ENCODE data around the gene MYO7A. TPM values are rescaled to one million over a fixed set of nuclear protein-coding genes. Genes with fewer than 3 reads are reported as not detected.

MYO7A gene
- total RNA-seq, 4 donors from 2014 or later, result 2.0 to 18.2 (median 6.6) TPM

- Histone ChIP-seq H3K27ac (no peak overlapping the region), H3K4me3 (no peak overlapping the region), H3K4me1 (no peaks in the 10 kb centered on the region), H3K36me3 (no peaks in the 10 kb centered on the region), H3K27me3 (no peaks in the 10 kb centered on the region), H3K9me3 (no peaks in the 10 kb centered on the region)
- no peak for DNase-seq
- intact Hi-C loops (cut with DNase I; ENCODE audit: low total_unique reads), result loop anchor here (10.0 kb wide), 1 partner anchor 59 kb away; the partner anchor contains the start of gene MYO7A
- TF ChIP-seq CTCF (IDR thresholded peaks at IDR 0.05), result no peak
- TF ChIP-seq POLR2A (IDR thresholded peaks at IDR 0.05), result no peak
Measured at GRCh38 chr11:77184136-77184860, 56.3 kb downstream of the MYO7A start.

- no peak for TF ChIP-seq POLR2A (IDR thresholded peaks at IDR 0.05)
- TF ChIP-seq CTCF (IDR thresholded peaks at IDR 0.05), result no peak
- H3K4me3 ChIP-seq, result no peak overlapping the region
- H3K9me3 ChIP-seq, result no peaks in the 10 kb centered on the region
- intact Hi-C loops (cut with DNase I; ENCODE audit: low total_unique reads), result loop anchor here (10.0 kb wide), 1 partner anchor 62 kb away; the partner anchor contains the start of gene MYO7A
- no peaks in the 10 kb centered on the region for H3K27me3 ChIP-seq
- no peaks in the 10 kb centered on the region for H3K36me3 ChIP-seq
- H3K4me1 ChIP-seq, result no peaks in the 10 kb centered on the region
- no peak overlapping the region for H3K27ac ChIP-seq
- DNase-seq, result no peak
Measured at GRCh38 chr11:77186302-77186701, 58.3 kb downstream of the MYO7A start.

GRCh38 chr11:77187111-77187750 lies 59.2 kb downstream of the MYO7A start:
- Histone ChIP-seq H3K36me3 (no peaks in the 10 kb centered on the region), H3K27ac (no peak overlapping the region), H3K27me3 (no peaks in the 10 kb centered on the region), H3K4me1 (no peaks in the 10 kb centered on the region), H3K4me3 (no peak overlapping the region), H3K9me3 (no peaks in the 10 kb centered on the region)
- DNase-seq, result no peak
- intact Hi-C loops (cut with DNase I; ENCODE audit: low total_unique reads), result loop anchor here (10.0 kb wide), 1 partner anchor 62 kb away; the partner anchor contains the start of gene MYO7A
- TF ChIP-seq CTCF (IDR thresholded peaks at IDR 0.05) (no peak), POLR2A (IDR thresholded peaks at IDR 0.05) (no peak)

GRCh38 chr11:77187776-77188632 lies 60.0 kb downstream of the MYO7A start:
- Histone ChIP-seq H3K4me1 (no peaks in the 10 kb centered on the region), H3K27me3 (no peaks in the 10 kb centered on the region), H3K36me3 (no peaks in the 10 kb centered on the region), H3K9me3 (no peaks in the 10 kb centered on the region), H3K27ac (no peak overlapping the region), H3K4me3 (no peak overlapping the region)
- peak; percentile 68 to 77 for DNase-seq
- TF ChIP-seq CTCF (IDR thresholded peaks at IDR 0.05) (peak; percentile 70 to 82 (median 79)), POLR2A (IDR thresholded peaks at IDR 0.05) (no peak)
- intact Hi-C loops (cut with DNase I; ENCODE audit: low total_unique reads), result loop anchor here (10.0 kb wide), 1 partner anchor 63 kb away; the partner anchor contains the start of gene MYO7A
